GM10248 (cell line): ENCODE measurements around the gene PLOD2.

Source experiments
- CTCF ChIA-PET: fragments of 300-600 bp; sonication (Branson Sonifier 250); formaldehyde crosslinking; extraction: SDS; loops from one replicate; lab custom pipeline; 2021; ENCODE audit warnings: antibody characterized with exemption; lab: Yijun Ruan, JAX
- POLR2A ChIA-PET: fragments of 350-650 bp; sonication (Branson Sonifier 250); formaldehyde crosslinking; extraction: SDS; loops from one replicate; lab custom pipeline; 2020; ENCODE audit warnings: antibody characterized with exemption; lab: Yijun Ruan, JAX
- DNase-seq: peaks from one replicate; pipeline ENCODE4 v3.0.0; 2012; ENCODE audit errors: extremely low spot score
- CTCF ChIP-seq: IDR thresholded peaks from 2 replicates; pipeline ENCODE4 v1.5.1; 2012; ENCODE audit warnings: mild to moderate bottlenecking, low read depth; ENCODE audit errors: extremely low read depth, missing control alignments, control extremely low read depth

Gene PLOD2

GRCh38 chr3:146160964-146161662 is at the start of gene PLOD2:
Gene PLOD2, minus strand, starts transcription at chr3:146161184. Its CDS starts 195 bp downstream, at chr3:146160989.
- DNase-seq: peak; percentile 32
- no peak for TF ChIP-seq CTCF
- ChIA-PET CTCF (interaction anchor here (1.2 kb wide), 1 partner anchor 18 kb away, joined by 3 read pairs; no protein-coding TSS in a partner anchor), POLR2A (no interaction called here)

GRCh38 chr3:146209371-146209770 is 48.4 kb upstream of the PLOD2 start:
- POLR2A ChIA-PET: no interaction called here
- no peak for TF ChIP-seq CTCF
- DNase-seq: no peak
- CTCF ChIA-PET: interaction anchor here (1.1 kb wide), 1 partner anchor 368 kb away, joined by 3 read pairs; no protein-coding TSS in a partner anchor

GRCh38 chr3:146203776-146204175 is 42.8 kb upstream of the PLOD2 start:
- ChIA-PET POLR2A (no interaction called here), CTCF (interaction anchor here (0.6 to 2.3 kb wide), 5 partner anchors 12 to 374 kb away, joined by 3 to 8 read pairs (median 3); no protein-coding TSS in a partner anchor)
- no peak for TF ChIP-seq CTCF
- DNase-seq: no peak

GRCh38 chr3:146200461-146201220 is 39.7 kb upstream of the PLOD2 start:
- no peak for DNase-seq
- ChIA-PET CTCF (interaction anchor here (2.6 kb wide), 1 partner anchor 11 kb away, joined by 15 read pairs; no protein-coding TSS in a partner anchor), POLR2A (no interaction called here)
- no peak for TF ChIP-seq CTCF

GRCh38 chr3:146199762-146200161 is 38.8 kb upstream of the PLOD2 start:
- ChIA-PET CTCF (interaction anchor here (2.6 kb wide), 1 partner anchor 11 kb away, joined by 15 read pairs; no protein-coding TSS in a partner anchor), POLR2A (no interaction called here)
- no peak for TF ChIP-seq CTCF
- no peak for DNase-seq

- ChIA-PET POLR2A (no interaction called here), CTCF (interaction anchor here (1.2 to 1.6 kb wide), 2 partner anchors 8 to 39 kb away, joined by 5 read pairs; no protein-coding TSS in a partner anchor)
- no peak for DNase-seq
- TF ChIP-seq CTCF: no peak
Measured at GRCh38 chr3:146196789-146197188, 35.8 kb upstream of the PLOD2 start.
